GM21786 (cell line): ENCODE results near the gene MISP3.

ENCODE experiments used
- ATAC-seq: cut with Tn5 transposase; IDR thresholded peaks from one replicate; pipeline ENCODE4 v1.9.1; 2021; ENCODE audit not compliant: unreplicated experiment

Gene MISP3

GRCh38 chr19:14119146-14119545 is 46.6 kb downstream of the MISP3 start:
- ATAC-seq = no peak

GRCh38 chr19:14119644-14120496 is 47.3 kb downstream of the MISP3 start:
- no peak for ATAC-seq

GRCh38 chr19:14120497-14120780 is 47.9 kb downstream of the MISP3 start:
- no peak for ATAC-seq

GRCh38 chr19:14122924-14123323 is 50.3 kb downstream of the MISP3 start:
- ATAC-seq = no peak
